ENCODE results near the gene RHBDL2.

Gene RHBDL2

GRCh38 chr1:38932571-38932970, 9.1 kb downstream of the RHBDL2 start:
- CTCF ChIA-PET = interaction anchor here (1.7 kb wide), 1 partner anchor 10 kb away, joined by 4 read pairs; no protein-coding TSS in a partner anchor
- H3K4me3 ChIP-seq (ENCODE audit: low read depth, low read length) = no peak overlapping the region
- no peak for TF ChIP-seq CTCF (IDR thresholded peaks at IDR 0.05; ENCODE audit: insufficient read depth, low read length, missing control alignments)
- POLR2A ChIA-PET = no interaction called here
- DNase-seq (ENCODE audit: low read depth, low spot score) = no peak

GRCh38 chr1:38929476-38929875, 12.2 kb downstream of the RHBDL2 start:
- no peak for DNase-seq (ENCODE audit: low read depth, low spot score)
- no peak overlapping the region for H3K4me3 ChIP-seq (ENCODE audit: low read depth, low read length)
- no peak for TF ChIP-seq CTCF (IDR thresholded peaks at IDR 0.05; ENCODE audit: insufficient read depth, low read length, missing control alignments)
- ChIA-PET POLR2A (no interaction called here), CTCF (interaction anchor here (1.2 kb wide), 1 partner anchor 163 kb away, joined by 5 read pairs; no protein-coding TSS in a partner anchor)

GRCh38 chr1:38929054-38929453, 12.6 kb downstream of the RHBDL2 start:
- H3K4me3 ChIP-seq (ENCODE audit: low read depth, low read length) = no peak overlapping the region
- POLR2A ChIA-PET = no interaction called here
- CTCF ChIA-PET = no interaction called here
- no peak for DNase-seq (ENCODE audit: low read depth, low spot score)
- no peak for TF ChIP-seq CTCF (IDR thresholded peaks at IDR 0.05; ENCODE audit: insufficient read depth, low read length, missing control alignments)

- no peak overlapping the region for H3K4me3 ChIP-seq (ENCODE audit: low read depth, low read length)
- ChIA-PET CTCF (no interaction called here), POLR2A (no interaction called here)
- DNase-seq (ENCODE audit: low read depth, low spot score) = no peak
- TF ChIP-seq CTCF (IDR thresholded peaks at IDR 0.05; ENCODE audit: insufficient read depth, low read length, missing control alignments) = no peak
These were observed 15.5 kb downstream of the RHBDL2 start for GRCh38 chr1:38926091-38926490.

GRCh38 chr1:38925391-38925790, 16.2 kb downstream of the RHBDL2 start:
- no peak for TF ChIP-seq CTCF (IDR thresholded peaks at IDR 0.05; ENCODE audit: insufficient read depth, low read length, missing control alignments)
- ChIA-PET CTCF (no interaction called here), POLR2A (no interaction called here)
- no peak for DNase-seq (ENCODE audit: low read depth, low spot score)
- H3K4me3 ChIP-seq (ENCODE audit: low read depth, low read length) = no peak overlapping the region

GRCh38 chr1:38923607-38924006, 18.0 kb downstream of the RHBDL2 start:
- ChIA-PET POLR2A (no interaction called here), CTCF (no interaction called here)
- no peak for DNase-seq (ENCODE audit: low read depth, low spot score)
- TF ChIP-seq CTCF (IDR thresholded peaks at IDR 0.05; ENCODE audit: insufficient read depth, low read length, missing control alignments) = no peak
- H3K4me3 ChIP-seq (ENCODE audit: low read depth, low read length) = no peak overlapping the region

Measured in AG04449 (cell line).